Epithelial cell of proximal tubule (primary cell): ENCODE results near the gene SLC1A5. TPM values are rescaled to one million over a fixed set of nuclear protein-coding genes. Genes with fewer than 3 reads are reported as not detected.
"Not testable (repeated sequence)": the region's sequence is repeated elsewhere in the genome, so short reads cannot be mapped to it uniquely, and the experiment has no call there.

Experiments used
- DNase-seq: peaks from one replicate; pipeline ENCODE4 v3.0.0-alpha.2; 2011; ENCODE audit warnings: low read depth
- H3K4me3 ChIP-seq: 2 replicates; pipeline ENCODE4 v1.5.1; 2011; ENCODE audit warnings: low read depth, mild to moderate bottlenecking, low read length
- total RNA-seq: library from RNA; depleted of rRNA; stranded (reverse); fragments of >200 nt; gene quantifications from 2 replicates; pipeline ENCODE4 v1.2.3, GENCODE V29; 2015
- TF ChIP-seq, protein P1 (sequence below): conservative IDR thresholded peaks from 2 replicates; pipeline ENCODE4 v1.5.1; 2012; ENCODE audit warnings: low read depth, mild to moderate bottlenecking, low read length

Gene SLC1A5
- total RNA-seq, 1 donor from 2014 or later, result 85.1 TPM

DNA sequence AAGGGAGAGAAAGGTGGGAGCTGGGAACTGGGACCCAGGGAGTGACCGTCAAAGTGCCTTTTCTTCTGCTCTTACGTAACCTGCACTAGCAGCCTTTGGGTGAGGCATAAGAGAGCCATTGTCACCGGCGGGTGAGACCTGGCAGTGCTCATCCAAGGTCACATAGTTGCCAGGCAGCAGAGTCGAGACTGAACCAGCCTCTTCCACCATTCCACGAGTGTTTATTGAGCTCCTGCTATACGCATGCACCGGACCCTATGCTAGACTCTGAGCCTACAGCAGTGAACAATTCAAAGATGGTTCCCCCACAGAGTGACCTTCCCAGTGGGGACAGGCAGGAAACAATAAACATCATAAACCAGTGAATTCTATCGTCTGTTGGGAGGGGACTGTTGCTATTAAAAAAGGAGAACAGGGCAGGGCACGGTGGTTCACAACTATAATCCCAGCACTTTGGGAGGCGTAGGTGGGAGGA, 23.5 kb downstream of the SLC1A5 start:
- no peak overlapping the region for H3K4me3 ChIP-seq
- DNase-seq, result no peak
- TF ChIP-seq, protein P1, sequence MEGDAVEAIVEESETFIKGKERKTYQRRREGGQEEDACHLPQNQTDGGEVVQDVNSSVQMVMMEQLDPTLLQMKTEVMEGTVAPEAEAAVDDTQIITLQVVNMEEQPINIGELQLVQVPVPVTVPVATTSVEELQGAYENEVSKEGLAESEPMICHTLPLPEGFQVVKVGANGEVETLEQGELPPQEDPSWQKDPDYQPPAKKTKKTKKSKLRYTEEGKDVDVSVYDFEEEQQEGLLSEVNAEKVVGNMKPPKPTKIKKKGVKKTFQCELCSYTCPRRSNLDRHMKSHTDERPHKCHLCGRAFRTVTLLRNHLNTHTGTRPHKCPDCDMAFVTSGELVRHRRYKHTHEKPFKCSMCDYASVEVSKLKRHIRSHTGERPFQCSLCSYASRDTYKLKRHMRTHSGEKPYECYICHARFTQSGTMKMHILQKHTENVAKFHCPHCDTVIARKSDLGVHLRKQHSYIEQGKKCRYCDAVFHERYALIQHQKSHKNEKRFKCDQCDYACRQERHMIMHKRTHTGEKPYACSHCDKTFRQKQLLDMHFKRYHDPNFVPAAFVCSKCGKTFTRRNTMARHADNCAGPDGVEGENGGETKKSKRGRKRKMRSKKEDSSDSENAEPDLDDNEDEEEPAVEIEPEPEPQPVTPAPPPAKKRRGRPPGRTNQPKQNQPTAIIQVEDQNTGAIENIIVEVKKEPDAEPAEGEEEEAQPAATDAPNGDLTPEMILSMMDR, result no peak

DNA sequence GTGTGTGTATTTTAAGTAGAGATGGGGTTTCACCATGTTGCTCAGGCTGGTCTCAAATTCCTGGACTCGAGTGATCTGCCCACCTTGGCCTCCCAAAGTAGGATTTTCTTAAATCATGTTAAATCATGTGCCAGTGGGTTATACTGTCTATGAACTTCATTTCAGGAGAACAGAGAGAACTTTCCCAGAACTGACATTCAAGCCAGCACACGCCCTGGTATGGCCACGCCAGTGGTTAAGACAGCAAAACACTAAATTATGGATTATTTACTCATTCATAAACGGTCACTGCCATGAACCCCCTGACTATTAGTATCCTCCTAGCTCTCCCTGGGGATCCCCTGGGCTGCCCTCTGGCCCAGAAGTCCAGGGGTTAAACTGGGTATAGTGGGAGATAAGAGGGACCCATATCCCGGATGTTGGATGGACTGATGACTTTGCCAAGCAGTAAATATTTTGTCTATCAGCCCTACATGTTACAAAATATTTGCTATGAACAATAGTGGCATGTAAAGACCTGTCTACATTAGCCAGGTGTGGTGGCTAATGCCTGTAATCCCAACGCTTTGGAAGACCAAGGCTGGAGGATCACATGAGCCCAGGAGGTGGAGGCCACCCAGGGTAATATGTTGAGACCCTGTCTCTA, 26.0 kb downstream of the SLC1A5 start:
- TF ChIP-seq, protein P1, result no peak
- H3K4me3 ChIP-seq, result no peak overlapping the region
- no peak for DNase-seq

GRCh38 chr19:46761418-46761831, 27.0 kb downstream of the SLC1A5 start:
- TF ChIP-seq, protein P1, result no peak
- H3K4me3 ChIP-seq, result no peak overlapping the region
- no peak for DNase-seq

DNA sequence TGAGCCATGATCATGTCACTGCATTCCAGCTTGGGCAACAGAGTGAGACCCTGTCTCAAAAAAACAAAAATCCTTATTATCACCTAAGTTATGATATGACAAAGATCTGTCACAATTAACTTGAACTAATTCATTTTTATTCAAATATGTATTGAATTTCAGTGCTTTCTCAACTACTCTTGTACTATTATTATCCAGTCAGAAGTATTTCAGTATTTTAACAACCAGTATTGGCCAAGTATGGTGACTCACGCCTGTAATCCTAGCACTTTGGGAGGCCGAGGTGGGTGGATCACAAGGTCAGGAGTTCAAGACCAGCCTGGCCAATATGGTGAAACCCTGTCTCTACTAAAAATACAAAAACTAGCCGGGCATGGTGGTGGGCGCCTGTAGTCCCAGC, 27.5 kb downstream of the SLC1A5 start:
- DNase-seq, H3K4me3 ChIP-seq: not testable (repeated sequence)

- TF ChIP-seq, protein P1, result no peak
- no peak overlapping the region for H3K4me3 ChIP-seq
- no peak for DNase-seq
These were observed 28.0 kb downstream of the SLC1A5 start for GRCh38 chr19:46760363-46760762.

DNA sequence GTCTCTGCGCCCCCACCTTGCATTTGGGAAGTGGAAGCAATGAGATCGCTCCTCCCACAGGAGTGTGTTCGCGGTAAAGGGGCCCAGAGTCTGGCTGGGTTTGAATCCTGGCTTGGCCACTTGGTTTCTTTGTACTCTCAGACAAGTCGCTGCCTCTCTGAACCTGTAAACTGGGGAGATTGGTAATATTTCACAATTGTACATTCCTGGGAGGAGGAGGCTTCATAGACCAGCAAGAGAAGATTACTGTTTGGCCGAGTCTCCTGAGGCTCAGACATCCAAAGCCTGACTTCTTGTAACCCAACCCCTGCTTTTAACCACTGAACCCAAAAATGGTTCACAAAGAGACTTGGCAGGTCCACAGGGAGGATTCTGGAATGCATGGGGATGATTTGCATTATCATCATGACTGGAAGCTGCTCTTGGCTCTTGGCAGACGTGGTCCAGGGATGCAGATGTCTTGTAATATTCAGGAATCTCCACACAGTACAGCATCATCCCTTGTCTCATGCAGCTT, 28.5 kb downstream of the SLC1A5 start:
- DNase-seq, result no peak
- TF ChIP-seq, protein P1, result no peak

GRCh38 chr19:46759206-46759605, 29.2 kb downstream of the SLC1A5 start:
- H3K4me3 ChIP-seq, result no peak overlapping the region
- no peak for DNase-seq
- TF ChIP-seq, protein P1, result no peak

More for the DNA sequence above, 28.5 kb downstream of the SLC1A5 start:
- no peak overlapping the region for H3K4me3 ChIP-seq
